H1 (cell line): ENCODE results near the gene ANO2. TPM values are rescaled to one million over a fixed set of nuclear protein-coding genes. Genes with fewer than 3 reads are reported as not detected.

ENCODE experiments used
- BCL11A ChIP-seq, 2 experiments: IDR thresholded peaks; one replicate each; pipeline ENCODE4 v1.6.1; 2011; ENCODE audit warnings: low read depth in 2 of 2, low read length in 2 of 2, mild to moderate bottlenecking in 2 of 2
- SUZ12 ChIP-seq: fragments of 200-600 bp; sonication (generic); IDR thresholded peaks from 2 replicates; pipeline ENCODE4 v1.6.1; 2012; ENCODE audit warnings: mild to moderate bottlenecking, inconsistent platforms, low read length, moderate library complexity, mixed read lengths
- polyA plus RNA-seq, 7 experiments: library from polyadenylated mRNA; depleted of rRNA in 3 of 7; stranded (reverse) in 5 of 7; unstranded in 2 of 7; fragments of >200 nt in 5 of 7; fragments of 200-250 nt in 2 of 7; gene quantifications; 1 replicate in 5 of 7; 2 replicates in 1 of 7; 4 replicates in 1 of 7; pipeline versions ENCODE4 v1.2.1 to v1.2.3, GENCODE V29; 2011 to 2013; ENCODE audit warnings: missing spikeins in 2 of 7, mixed read lengths in 2 of 7
- total RNA-seq: library from RNA; stranded (reverse); fragmentation: NEBNext Ultra II Directional; extraction: Animal tissue kit (Norgen Biotek cat#: 25700); gene quantifications from 2 replicates; pipeline ENCODE4 v1.2.1, GENCODE V29; 2021
- TF ChIP-seq, protein P1 (sequence below), 3 experiments: IDR thresholded peaks; 1 replicate in 2 of 3; 2 replicates in 1 of 3; pipeline versions ENCODE4 v1.5.1 to v1.6.1; 2011; ENCODE audit warnings: low read length in 3 of 3, mild to moderate bottlenecking in 3 of 3, inconsistent platforms in 2 of 3, low read depth in 1 of 3, moderate library complexity in 1 of 3; ENCODE audit not compliant: insufficient read depth in 1 of 3; ENCODE audit errors: control extremely low read depth in 1 of 3

ANO2 gene
- total and polyA plus RNA-seq, 2 of the 8 experiments (the other 6 are each of a cell fraction or from before 2014, with no cell fraction given) = 1.9 to 5.5 TPM

DNA sequence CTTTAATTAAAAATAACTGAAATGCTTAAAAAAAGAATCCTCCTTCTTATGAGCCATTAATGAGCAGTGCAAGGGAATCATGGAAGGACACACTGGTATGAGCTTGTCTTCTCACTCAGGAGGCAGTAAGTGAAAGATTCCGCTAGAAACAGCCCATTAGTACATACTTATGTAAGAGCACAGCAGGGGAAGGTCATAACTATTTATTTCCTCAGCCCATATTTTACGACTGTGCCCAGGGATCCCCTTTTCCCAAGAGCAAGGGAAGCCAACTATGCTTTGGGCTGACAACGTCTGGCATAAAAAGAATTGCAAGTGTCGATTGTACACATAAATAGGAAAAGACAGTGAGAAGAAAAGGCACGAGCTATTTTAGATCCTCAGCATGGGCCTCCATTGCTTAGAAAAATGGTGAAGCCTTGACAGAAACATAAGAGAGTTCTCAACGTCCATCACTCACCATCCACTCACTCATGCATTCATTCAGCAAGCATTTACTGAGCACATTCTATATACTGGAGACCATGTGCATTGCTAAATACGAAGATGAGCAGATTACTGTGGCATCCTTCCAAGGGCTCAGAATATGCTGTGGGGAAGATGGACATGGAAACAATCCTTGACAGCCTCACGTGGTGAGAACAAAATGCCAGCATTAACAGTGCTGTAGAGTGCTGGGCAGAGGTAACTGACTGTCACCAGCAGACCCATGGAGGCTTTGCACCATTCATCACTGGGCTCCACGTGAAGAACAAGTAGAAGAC, 360.5 kb downstream of the ANO2 start (continued):
- TF ChIP-seq BCL11A (IDR thresholded peaks at IDR 0.05; ENCODE audit: low read depth in 2 of 2, low read length in 2 of 2) (no peak), SUZ12 (no peak)
- TF ChIP-seq, protein P1, sequence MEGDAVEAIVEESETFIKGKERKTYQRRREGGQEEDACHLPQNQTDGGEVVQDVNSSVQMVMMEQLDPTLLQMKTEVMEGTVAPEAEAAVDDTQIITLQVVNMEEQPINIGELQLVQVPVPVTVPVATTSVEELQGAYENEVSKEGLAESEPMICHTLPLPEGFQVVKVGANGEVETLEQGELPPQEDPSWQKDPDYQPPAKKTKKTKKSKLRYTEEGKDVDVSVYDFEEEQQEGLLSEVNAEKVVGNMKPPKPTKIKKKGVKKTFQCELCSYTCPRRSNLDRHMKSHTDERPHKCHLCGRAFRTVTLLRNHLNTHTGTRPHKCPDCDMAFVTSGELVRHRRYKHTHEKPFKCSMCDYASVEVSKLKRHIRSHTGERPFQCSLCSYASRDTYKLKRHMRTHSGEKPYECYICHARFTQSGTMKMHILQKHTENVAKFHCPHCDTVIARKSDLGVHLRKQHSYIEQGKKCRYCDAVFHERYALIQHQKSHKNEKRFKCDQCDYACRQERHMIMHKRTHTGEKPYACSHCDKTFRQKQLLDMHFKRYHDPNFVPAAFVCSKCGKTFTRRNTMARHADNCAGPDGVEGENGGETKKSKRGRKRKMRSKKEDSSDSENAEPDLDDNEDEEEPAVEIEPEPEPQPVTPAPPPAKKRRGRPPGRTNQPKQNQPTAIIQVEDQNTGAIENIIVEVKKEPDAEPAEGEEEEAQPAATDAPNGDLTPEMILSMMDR (IDR thresholded peaks at IDR 0.05; ENCODE audit: control extremely low read depth in 1 of 3, insufficient read depth in 1 of 3, low read depth in 1 of 3, low read length in 3 of 3) = no peak
- TF ChIP-seq, all 59 proteins: peak for 0
